ENCODE measurements around the gene QSOX2.

DNA sequence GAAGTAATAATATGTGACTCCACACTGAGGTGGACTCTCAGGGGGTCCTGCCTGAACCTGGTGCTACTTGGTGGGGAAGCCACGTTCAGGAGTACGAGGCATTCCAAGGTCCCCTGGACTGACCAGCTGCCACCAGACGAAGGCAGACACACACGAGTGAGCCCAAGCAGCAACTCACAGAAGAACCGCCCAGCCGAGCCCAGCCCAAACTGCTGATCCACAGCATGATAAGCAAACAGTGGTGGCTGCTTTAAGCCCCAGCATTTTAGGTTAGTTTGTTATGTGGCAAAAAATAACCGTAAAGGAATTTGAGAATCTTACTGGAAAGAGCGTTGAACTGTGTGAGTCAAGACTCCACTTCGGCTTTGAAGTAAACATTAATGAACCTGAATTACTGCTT is 31.9 kb downstream of the QSOX2 start:
- TF ChIP-seq, protein P1, sequence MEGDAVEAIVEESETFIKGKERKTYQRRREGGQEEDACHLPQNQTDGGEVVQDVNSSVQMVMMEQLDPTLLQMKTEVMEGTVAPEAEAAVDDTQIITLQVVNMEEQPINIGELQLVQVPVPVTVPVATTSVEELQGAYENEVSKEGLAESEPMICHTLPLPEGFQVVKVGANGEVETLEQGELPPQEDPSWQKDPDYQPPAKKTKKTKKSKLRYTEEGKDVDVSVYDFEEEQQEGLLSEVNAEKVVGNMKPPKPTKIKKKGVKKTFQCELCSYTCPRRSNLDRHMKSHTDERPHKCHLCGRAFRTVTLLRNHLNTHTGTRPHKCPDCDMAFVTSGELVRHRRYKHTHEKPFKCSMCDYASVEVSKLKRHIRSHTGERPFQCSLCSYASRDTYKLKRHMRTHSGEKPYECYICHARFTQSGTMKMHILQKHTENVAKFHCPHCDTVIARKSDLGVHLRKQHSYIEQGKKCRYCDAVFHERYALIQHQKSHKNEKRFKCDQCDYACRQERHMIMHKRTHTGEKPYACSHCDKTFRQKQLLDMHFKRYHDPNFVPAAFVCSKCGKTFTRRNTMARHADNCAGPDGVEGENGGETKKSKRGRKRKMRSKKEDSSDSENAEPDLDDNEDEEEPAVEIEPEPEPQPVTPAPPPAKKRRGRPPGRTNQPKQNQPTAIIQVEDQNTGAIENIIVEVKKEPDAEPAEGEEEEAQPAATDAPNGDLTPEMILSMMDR (IDR thresholded peaks at IDR 0.05 in 2 of 3, conservative IDR thresholded peaks at IDR 0.05 in 1 of 3; ENCODE audit: borderline replicate concordance in 1 of 3, insufficient read depth in 1 of 3, low read depth in 2 of 3, low read length in 2 of 3): no peak
- TF ChIP-seq POLR2A (IDR thresholded peaks at IDR 0.05; ENCODE audit: borderline replicate concordance, extremely low read depth, insufficient read depth, insufficient read length): no peak
- no peak for TF ChIP-seq TCF7L2 (IDR thresholded peaks at IDR 0.05; ENCODE audit: borderline replicate concordance, extremely low read depth, insufficient read depth, insufficient read length)
- no peak for TF ChIP-seq EZH2phosphoT487 (IDR thresholded peaks at IDR 0.05; ENCODE audit: borderline replicate concordance)
- TF ChIP-seq POLR2AphosphoS5 (IDR thresholded peaks at IDR 0.05; ENCODE audit: low read depth, low read length): no peak
- no peak for TF ChIP-seq RAD21 (IDR thresholded peaks at IDR 0.05; ENCODE audit: low read depth)
- TF ChIP-seq, protein P2, sequence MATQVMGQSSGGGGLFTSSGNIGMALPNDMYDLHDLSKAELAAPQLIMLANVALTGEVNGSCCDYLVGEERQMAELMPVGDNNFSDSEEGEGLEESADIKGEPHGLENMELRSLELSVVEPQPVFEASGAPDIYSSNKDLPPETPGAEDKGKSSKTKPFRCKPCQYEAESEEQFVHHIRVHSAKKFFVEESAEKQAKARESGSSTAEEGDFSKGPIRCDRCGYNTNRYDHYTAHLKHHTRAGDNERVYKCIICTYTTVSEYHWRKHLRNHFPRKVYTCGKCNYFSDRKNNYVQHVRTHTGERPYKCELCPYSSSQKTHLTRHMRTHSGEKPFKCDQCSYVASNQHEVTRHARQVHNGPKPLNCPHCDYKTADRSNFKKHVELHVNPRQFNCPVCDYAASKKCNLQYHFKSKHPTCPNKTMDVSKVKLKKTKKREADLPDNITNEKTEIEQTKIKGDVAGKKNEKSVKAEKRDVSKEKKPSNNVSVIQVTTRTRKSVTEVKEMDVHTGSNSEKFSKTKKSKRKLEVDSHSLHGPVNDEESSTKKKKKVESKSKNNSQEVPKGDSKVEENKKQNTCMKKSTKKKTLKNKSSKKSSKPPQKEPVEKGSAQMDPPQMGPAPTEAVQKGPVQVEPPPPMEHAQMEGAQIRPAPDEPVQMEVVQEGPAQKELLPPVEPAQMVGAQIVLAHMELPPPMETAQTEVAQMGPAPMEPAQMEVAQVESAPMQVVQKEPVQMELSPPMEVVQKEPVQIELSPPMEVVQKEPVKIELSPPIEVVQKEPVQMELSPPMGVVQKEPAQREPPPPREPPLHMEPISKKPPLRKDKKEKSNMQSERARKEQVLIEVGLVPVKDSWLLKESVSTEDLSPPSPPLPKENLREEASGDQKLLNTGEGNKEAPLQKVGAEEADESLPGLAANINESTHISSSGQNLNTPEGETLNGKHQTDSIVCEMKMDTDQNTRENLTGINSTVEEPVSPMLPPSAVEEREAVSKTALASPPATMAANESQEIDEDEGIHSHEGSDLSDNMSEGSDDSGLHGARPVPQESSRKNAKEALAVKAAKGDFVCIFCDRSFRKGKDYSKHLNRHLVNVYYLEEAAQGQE (IDR thresholded peaks at IDR 0.05; ENCODE audit: low read depth): no peak
- TF ChIP-seq, protein P3, sequence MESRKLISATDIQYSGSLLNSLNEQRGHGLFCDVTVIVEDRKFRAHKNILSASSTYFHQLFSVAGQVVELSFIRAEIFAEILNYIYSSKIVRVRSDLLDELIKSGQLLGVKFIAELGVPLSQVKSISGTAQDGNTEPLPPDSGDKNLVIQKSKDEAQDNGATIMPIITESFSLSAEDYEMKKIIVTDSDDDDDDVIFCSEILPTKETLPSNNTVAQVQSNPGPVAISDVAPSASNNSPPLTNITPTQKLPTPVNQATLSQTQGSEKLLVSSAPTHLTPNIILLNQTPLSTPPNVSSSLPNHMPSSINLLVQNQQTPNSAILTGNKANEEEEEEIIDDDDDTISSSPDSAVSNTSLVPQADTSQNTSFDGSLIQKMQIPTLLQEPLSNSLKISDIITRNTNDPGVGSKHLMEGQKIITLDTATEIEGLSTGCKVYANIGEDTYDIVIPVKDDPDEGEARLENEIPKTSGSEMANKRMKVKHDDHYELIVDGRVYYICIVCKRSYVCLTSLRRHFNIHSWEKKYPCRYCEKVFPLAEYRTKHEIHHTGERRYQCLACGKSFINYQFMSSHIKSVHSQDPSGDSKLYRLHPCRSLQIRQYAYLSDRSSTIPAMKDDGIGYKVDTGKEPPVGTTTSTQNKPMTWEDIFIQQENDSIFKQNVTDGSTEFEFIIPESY (IDR thresholded peaks at IDR 0.05; ENCODE audit: extremely low read depth, insufficient replicate concordance, low read length): no peak
- TF ChIP-seq, protein P4, sequence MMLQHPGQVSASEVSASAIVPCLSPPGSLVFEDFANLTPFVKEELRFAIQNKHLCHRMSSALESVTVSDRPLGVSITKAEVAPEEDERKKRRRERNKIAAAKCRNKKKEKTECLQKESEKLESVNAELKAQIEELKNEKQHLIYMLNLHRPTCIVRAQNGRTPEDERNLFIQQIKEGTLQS (IDR thresholded peaks at IDR 0.05): no peak
- TF ChIP-seq, protein P5, sequence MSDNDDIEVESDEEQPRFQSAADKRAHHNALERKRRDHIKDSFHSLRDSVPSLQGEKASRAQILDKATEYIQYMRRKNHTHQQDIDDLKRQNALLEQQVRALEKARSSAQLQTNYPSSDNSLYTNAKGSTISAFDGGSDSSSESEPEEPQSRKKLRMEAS (IDR thresholded peaks at IDR 0.05): no peak
- TF ChIP-seq CBX3 (IDR thresholded peaks at IDR 0.05; ENCODE audit: low read depth): no peak
- TF ChIP-seq ELF1 (IDR thresholded peaks at IDR 0.05; ENCODE audit: borderline replicate concordance, low read depth): no peak
